Loucy (cell line): ENCODE measurements around the gene WHRN.

Source experiments
- CTCF ChIP-seq: fragments of 200-600 bp; sonication (generic); conservative IDR thresholded peaks from 2 replicates; pipeline ENCODE4 v1.5.1; 2014; ENCODE audit warnings: mild to moderate bottlenecking, antibody characterized with exemption, low read length
- EZH2phosphoT487 ChIP-seq: fragments of 200-600 bp; IDR thresholded peaks from 2 replicates; pipeline ENCODE4 v1.6.1; 2018; ENCODE audit warnings: antibody characterized with exemption, mild to moderate bottlenecking, moderate library complexity, borderline replicate concordance

DNA sequence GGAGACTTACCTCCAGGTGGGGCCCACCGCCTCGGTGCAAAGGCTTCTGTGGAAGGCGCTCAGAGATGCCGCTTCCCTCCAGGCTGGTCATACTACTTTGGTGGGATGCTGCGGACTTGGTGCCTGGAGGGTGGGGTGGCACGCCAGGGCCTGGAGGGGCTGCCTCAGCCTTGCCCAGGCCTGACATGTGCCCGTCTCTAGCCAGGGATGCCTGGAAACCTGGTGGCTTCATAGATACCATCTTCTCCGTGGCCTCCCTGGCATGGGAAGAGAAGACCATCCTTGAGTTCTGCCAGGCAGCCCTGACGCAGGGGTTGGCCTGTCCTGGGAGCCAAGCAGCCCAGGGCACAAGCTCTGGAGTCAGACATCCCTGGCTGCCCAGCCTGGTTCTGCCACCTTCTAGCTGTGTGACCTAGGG is 147.4 kb downstream of the WHRN start:
- no peak for TF ChIP-seq EZH2phosphoT487
- no peak for TF ChIP-seq CTCF
